Glomerular endothelial cell (primary cell): ENCODE results near the gene MCU. TPM values are rescaled to one million over a fixed set of nuclear protein-coding genes. Genes with fewer than 3 reads are reported as not detected.

Source experiments
- DNase-seq: peaks from one replicate; pipeline ENCODE4 v3.0.0-alpha.2; 2011; ENCODE audit warnings: low read depth, low spot score; ENCODE audit errors: extremely low read depth
- total RNA-seq: library from RNA; depleted of rRNA; stranded (reverse); fragments of >200 nt; gene quantifications from 2 replicates; pipeline ENCODE4 v1.2.3, GENCODE V29; 2015

MCU gene
- total RNA-seq, 1 donor from 2014 or later = 24.6 TPM

DNA sequence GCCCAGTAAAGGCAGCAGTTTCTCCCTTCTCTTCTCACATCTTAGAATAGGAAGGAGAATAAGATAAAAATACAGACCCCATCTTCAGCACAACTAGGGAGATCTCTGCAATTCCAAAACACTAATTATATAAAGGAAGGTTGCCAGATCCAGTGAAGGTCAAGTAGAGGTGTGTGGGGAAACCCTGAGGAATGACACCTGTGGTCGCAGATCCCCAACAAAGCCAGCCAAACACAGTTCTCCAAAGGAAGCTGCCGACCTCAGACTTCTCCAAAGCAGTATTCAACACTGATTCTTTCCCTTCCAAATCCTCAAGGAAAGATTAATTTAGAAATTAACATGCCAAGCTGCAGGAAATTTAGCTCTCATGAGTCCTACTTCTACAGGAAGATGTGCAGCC lies 138.7 kb downstream of the MCU start:
- DNase-seq = no peak

DNA sequence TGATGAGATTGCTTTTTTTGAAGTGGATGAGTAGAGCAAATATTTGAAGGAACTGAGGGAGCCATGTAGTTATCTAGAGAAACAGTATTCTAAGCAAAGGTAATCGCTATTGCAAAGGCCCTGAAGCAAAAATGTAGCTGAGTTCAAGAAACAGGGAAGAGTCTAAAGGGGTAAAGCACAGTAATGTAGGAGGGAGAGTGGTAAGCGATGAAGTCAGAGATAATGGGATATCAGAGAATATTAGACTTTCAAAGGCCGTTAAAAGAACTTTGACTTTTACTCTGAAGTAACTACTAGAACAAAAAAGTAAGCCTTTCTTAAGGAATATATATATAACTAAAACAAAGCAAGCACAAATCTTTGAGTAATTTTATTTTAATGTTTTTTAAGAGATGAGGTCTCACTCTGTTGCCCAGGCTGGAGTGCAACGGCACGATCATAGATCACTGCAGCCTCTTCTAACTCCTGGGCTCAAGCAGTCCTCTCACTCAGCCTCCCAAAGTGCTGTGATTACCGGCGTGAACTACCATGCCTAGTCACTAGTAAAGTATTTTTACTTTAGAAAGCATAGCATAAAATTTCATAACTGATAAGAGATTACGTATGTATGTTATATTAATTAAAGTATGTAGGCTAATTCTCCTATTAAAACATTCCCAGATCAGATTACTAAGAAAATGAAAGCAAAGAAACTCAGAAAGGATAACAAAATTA lies 139.9 kb downstream of the MCU start:
- DNase-seq = no peak

DNA sequence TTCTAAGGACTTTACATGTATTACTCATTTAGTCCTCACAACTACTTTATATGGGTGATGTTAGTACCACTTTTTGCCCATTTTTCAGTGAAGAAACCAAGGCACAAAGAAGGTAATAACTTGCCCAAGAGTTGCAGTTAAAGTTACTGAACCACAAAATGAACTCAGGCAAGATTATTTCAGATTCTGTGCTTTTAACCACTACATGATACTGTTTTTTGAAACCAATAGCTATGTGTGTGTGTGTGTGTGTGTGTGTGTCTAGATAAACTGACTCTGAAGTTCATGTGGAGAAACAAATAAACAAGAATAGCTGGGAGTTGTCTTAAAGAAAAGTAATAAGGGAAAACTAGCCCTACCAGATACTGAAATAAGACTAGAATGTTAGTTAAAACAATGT lies 140.8 kb downstream of the MCU start:
- no peak for DNase-seq

DNA sequence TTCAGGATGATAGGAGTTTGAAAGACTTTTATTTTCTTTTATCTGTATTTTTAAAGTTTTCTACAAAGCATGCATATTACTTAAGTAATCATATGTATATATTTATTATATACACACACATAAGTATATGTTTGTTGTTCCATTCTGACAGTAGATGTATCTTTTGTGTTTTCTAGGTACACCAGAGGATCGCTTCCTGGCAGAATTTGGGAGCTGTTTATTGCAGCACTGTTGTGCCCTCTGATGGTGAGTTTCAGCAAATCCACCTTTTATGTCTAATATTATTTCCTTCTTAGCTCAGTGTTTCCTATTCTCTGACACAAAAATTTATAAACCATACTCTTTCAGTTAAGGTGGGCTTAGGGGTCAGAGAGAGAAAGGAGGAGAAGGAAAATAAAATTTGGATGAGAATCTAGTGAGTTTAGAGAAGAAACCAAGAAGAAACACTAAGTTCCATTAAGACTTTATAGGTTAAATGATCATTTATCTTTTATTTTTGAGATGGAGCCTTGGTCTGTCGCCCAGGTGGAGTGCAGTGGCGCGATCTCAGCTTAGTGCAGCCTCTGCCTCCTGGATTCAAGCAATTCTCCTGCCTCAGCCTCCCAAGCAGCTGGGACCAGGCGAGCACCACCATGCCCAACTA lies 142.4 kb downstream of the MCU start:
- DNase-seq = peak; percentile 52

DNA sequence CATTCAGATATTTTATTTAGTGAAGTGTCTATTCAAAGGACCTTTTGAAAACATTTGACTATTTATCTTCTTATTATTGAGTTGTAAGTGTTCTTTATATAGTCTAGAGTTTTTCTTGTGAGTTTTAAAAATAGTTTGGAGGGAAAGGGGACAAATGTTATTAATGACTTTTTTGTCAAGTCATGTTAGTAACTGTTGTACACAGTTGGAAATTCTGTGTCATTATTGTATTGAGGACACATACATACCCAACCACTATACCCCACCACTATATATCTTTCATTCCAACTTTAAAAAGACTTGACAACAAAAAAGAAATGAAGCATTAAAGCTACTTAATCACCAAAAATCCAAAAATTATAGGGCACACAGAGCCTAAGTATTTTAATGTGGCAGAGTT lies 148.4 kb downstream of the MCU start:
- no peak for DNase-seq

DNA sequence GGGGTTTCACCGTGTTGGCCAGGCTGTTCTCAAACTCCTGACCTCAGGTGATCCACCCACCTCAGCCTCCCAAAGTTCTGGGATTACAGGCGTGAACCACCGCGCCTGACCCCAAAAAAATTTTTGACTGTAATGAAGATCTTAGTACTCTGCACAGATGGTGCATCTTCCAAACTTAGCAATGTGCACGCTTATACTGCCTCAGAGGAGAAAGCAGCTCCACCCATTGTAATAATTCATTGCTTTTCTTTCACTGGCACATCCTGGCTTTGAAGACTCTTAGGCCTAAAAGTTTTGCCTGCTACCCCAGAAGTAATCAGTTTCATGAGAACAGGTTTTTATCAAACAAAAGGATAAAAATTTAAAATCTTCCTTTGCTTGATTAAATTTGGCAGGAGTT lies 149.5 kb downstream of the MCU start:
- DNase-seq = no peak

DNA sequence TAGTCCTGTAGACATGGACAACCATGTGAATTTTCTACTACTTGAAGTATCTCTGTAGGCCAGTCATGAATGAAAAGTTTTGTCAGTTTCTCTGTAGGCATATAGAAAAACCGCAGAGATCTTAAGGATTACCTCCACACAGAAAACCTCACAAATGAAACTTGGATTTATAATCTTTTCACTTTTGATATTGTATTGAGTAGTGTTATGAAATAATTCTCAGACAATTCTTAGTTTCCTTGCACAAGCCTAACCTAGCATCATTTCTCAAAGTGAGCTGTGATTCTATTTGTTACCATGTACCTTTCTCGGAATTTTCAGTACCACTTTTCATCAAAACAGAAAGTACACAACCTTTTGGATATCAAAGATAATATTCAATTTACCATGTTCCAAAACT lies 150.2 kb downstream of the MCU start:
- DNase-seq = no peak

DNA sequence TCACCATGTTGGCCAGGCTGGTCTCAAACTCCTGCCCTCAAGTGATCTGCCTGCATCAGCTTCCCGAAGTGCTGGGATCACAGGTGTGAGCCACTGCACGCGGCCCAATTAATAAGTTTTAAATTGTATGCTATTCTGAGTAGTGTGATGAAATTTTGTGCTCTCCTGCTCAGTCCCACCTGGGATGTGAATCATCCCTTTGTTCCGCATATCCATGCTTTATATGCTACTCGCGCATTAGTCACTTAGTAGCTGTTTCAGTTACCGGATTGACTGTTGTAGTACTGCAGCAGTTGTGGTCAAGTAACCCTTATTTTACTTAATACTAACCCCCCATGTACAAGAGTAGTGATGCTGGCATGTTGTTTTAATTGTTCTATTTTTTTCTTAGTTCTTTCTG lies 154.3 kb downstream of the MCU start:
- no peak for DNase-seq

DNA sequence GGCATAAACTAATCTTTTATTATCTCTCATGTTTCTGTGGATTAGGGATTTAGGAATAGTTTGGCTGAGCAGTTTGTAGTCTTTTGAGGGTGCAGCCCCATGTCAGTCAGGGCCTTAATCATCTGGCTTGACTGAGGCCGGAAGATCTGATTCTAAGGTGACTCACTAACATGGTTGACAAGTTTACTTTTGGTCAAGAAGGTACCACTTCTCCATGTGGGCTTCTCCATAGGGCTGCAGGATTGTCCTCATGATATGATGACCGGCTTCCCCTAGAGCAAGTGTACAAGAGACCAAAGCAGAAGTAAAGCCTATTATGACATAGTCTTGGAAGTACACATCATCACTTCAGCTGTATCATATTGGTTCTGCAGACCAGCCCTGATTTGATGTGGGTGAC lies 155.7 kb downstream of the MCU start:
- no peak for DNase-seq

DNA sequence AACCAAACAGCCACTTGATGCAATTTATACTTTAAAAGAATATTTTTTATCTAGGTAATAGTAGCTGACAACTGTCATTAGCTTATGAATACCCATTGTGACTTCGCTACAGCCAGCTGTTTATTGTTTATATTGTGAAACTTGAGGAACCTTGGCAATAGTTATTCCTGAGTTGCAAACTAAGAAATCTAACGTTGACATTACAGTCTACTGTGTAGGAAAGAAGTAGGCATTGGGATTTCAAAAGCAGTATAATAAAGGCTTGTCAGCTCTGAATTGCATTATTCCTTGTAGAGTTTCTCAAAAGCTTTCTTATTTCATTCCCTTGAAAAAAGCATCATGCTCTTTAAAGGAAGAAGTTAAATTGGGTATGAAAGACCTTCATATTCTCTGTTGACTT lies 158.9 kb downstream of the MCU start:
- no peak for DNase-seq

DNA sequence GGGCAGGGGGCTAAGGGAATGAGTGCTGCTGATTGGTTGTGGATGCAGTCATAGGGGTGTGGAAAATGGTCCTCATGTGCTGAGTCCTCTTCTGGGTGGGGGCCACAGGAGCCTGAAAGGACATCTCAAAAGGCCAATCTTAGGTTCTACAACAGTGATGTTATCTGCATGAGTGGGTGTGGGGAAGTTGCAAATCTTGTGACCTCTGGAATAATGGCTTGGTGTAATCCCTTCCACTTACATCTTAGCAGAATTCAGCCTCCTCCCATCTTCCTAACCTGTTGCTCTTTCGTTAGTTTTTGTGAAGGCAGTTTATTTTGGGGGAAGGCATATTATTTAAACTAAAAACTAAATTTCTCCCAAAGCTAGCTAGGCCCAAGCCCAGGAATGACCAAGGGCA lies 159.6 kb downstream of the MCU start:
- no peak for DNase-seq

DNA sequence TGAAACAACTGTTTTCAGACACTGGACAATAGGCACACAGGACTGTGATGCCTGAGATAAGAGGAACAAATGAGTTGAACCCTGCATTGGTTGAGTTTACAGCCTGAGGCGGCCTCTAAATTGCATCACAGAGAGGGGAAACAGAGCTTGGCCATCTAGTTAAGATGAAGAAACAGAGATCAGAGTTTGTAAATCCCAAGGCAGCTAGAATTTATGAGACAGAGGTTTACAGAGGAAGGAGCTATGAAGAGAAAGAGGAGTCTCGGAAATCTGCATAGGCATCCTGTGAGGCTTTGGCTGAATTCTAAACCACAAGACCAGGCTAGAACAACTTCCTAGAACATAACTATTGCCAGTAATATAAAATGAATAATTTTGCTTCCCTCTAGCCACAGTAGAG lies 160.6 kb downstream of the MCU start:
- no peak for DNase-seq

DNA sequence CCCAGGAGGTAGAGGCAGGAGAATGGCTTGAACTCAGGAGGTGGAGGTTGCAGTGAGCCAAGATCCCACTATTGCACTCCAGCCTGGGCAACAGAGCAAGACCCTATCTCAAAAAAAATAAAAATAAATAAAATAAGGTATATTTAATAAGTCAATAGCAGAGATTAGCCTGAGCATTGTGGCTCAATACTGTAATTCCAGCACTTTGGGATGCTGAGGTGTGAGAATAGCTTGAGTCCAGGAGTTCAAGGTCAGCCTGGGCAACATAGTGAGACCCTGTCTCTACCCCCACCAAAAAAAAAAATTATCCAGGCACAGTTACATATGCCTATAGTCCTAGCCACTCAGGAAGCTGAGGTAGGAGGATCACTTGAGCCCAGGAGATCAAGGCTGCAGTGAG lies 163.2 kb downstream of the MCU start:
- no peak for DNase-seq

DNA sequence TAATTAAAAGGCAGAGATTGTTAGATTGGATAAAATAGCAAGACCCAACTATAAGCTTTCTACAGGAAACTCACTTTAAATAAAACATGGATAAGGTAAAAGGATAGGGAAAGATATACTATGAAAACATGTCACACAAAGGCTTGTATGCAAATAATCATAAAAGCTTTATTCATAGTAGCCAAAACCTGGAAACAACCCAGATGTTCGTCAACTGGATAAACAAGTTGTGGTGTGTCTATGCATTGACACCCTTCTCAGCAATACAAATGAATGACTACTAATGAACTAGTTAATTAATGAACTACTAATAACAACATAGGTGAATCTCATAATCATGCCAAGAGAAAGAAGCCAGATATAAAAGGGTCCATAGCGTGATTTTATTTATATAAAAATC lies 163.8 kb downstream of the MCU start:
- no peak for DNase-seq

DNA sequence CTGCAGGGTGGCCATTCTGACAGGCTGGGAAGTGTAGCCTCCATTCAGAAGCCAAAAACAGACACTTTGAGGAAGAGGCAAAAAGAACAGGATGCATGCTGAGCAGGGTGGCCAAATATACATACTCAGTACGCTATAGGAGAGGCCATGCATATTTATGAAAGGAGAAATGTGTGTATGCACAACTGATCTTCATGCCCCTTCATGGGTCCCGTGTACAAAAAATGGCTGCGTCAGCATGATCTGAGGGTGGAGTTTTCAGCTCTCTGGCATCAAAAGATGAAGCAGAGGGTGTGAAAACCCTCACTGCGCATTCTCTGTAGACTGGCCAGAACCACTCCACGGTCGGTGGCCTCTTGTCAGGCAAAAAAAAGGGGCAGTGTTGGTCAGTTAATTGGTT lies 166.1 kb downstream of the MCU start:
- DNase-seq = no peak

DNA sequence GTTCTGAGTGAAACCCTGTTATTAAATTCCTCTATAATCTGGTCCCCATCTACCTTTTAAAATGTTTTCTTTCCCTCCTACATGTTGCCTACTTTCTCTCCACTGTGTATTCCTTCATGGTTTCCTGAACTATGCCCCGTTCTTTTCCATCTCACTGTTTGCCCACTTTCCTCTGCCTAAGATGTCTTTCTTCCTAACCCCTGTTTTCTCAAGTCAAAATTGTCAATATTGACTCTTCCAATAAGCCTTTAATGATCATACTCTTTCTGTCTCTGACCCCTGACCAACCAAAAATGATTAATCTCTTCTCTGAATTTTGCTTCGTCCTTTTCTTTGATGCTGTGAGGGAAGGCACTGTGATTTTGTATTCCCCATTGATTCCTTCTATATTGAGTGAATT lies 171.0 kb downstream of the MCU start:
- DNase-seq = no peak

DNA sequence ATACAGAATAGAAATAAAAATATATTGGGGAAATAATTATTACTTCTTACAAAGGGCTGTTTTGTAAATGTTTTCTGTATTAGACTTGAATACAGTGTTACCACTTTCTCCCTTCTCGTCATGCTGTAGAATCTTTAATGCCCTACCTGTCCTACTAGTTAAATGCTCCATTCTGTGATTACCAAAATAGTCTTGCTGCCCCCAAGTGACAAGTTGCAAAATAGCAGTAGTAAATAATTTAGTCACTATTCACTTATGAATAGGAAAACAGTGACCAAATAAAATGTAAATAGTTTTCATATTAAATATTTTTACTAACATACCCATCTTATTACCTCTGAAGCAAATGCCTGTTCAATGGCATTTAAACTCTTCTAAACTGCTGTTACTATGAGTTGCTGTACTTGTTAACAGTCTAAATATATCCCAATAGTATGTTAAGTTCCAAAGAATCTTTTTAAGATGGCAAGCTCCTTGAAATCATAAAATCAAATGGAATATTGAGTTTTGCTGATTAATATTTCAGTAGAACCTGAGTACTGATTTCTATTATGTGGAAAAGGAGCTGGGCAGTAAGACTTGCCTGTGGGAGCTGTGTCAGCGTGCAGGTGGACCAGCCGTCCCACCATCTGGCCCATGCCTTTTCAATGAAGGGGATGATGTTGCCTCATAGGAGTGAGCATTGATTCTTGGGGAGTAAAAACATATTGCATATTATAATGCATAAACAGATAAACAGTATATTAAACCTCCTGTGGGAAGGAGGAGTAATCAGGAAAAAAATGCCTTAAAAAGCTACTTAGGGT lies 183.5 kb downstream of the MCU start:
- no peak for DNase-seq

DNA sequence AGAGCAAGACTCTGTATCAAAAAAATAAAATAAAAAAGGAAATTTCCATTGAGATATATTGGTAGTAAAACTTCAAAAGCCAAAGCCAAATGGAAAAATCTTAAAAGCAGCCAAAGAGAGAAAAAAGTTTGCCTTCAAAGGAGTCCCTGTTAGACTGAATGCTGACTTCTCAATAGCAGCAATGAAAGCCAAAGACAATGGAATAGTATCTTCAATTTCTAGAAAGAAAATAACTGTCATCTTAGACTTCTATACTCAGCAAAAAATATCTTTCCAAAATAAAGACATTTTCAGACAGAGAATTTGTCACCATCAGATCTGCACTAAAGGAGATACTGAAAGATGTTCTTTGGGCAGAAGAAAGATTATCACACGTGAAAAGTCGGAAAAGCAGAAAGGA lies 187.3 kb downstream of the MCU start:
- DNase-seq = no peak

DNA sequence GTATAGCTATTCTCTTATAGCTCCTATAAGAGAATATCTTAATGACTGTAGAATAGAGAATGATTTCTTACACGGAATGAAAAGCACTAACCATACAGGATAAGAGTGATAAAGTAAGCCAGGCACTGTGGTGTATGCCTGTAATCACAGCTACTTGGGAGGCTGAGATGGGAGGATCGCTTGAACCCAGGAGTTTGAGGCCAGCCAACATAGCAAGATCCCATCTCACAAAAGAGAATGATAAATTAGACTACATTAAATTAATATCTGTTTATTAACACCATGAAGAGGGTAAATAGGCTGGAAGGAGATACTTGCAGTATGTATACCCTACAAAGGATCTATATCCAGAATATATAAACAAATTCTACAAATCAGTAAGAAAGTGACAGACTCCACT lies 189.3 kb downstream of the MCU start:
- DNase-seq = no peak

DNA sequence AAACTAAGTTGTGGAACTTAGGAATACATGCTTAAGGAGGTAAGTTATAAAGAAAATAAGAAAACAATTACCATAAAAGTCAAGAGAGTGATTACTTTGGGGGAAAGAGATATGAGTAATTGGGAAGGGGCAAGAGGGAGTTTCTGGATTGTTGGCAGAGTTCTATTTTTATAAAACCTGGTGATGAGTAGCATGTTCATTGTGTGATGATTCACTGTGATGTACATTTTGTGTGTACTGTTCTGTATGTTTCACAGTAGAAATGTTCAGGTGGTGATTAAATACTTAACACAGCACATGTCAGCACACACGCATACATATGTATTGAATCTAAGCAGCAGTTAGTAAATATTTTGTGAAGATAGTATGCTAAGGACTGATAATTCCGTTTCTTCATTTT lies 191.9 kb downstream of the MCU start:
- no peak for DNase-seq

DNA sequence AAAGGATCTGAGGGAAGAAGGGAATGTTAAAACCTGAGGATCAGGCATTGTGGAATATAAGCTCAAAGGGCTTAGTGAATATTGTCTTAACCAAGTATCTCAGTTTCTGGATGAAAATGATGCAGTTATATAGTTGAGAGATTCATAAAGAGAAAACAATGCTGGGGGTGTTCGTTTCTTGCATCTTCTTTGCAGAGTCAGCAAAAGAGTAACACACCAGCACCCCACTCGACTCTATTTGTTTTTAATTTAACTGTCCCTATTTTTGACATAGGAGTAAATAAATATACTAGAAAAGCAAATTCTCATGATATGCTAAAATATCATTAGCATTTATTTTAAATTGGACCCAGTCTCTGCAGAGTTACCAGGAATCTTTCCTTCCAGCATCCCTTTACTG lies 194.0 kb downstream of the MCU start:
- DNase-seq = no peak

DNA sequence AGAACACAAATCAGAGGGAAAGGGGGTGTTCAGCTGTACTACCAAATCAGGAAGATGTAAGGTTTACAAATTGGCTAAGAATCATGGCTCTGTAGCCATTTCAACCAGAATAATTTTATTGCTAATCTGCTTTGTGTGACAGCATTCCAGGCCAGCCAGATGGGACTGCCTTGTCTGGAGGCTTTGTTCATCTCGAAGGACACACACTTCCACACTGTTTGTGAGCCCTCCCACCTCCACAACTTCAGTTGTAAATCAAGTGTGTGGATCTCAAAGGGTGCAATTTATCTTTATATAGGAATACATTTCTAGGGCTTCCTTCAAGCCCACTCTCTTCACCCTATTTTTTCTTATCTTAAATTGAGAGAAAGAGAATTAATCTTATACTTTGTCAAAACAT lies 194.7 kb downstream of the MCU start:
- DNase-seq = no peak
